Thoracic aorta (tissue), 2 donors: ENCODE data around the gene ACAP1. TPM values are rescaled to one million over a fixed set of nuclear protein-coding genes. Genes with fewer than 3 reads are reported as not detected.

Source experiments
- ATAC-seq: fragments of 150-250 bp; one replicate; pipeline ENCODE4 v1.8.0; 2017; ENCODE audit warnings: low read depth; ENCODE audit not compliant: insufficient number of reproducible peaks, low FRiP score
- DNase-seq: peaks from one replicate; pipeline ENCODE4 v3.0.0-alpha.2; 2020; ENCODE audit warnings: low spot score
- H3K27ac ChIP-seq, 2 donors: fragments of 200-600 bp; sonication (generic); 1 replicate in 1 of 2; 2 replicates in 1 of 2; pipeline ENCODE4 v1.5.1; 2016; ENCODE audit warnings: mild to moderate bottlenecking in 2 of 2, moderate library complexity in 2 of 2
- H3K27me3 ChIP-seq: fragments of 200-600 bp; sonication (generic); replicated peaks from 2 replicates; pipeline ENCODE4 v1.6.0; 2016; ENCODE audit warnings: mild to moderate bottlenecking; ENCODE audit not compliant: insufficient read depth
- H3K36me3 ChIP-seq: fragments of 200-600 bp; sonication (generic); one replicate; pipeline ENCODE4 v1.5.1; 2016
- H3K4me1 ChIP-seq, 2 donors: fragments of 200-600 bp; sonication (generic); 1 replicate in 1 of 2; 2 replicates in 1 of 2; pipeline versions ENCODE4 v1.5.1 to v1.6.0; 2016; ENCODE audit warnings: low read depth in 2 of 2, mild to moderate bottlenecking in 1 of 2; ENCODE audit not compliant: control insufficient read depth in 1 of 2
- H3K4me3 ChIP-seq: fragments of 200-600 bp; sonication (generic); 2 replicates; pipeline ENCODE4 v1.5.1; 2016; ENCODE audit warnings: mild to moderate bottlenecking
- H3K9me3 ChIP-seq: fragments of 200-600 bp; sonication (generic); 2 replicates; pipeline ENCODE4 v1.5.1; 2016
- total RNA-seq, 2 donors: library from RNA; depleted of rRNA; stranded (reverse); fragments of >200 nt; gene quantifications; one replicate each; pipeline versions ENCODE4 v1.1.0 to v1.2.3, GENCODE V29; 2016
- TF ChIP-seq, protein P1 (sequence below): fragments of 200-600 bp; sonication (generic); IDR thresholded peaks from one replicate; pipeline ENCODE4 v1.5.1; 2019; ENCODE audit warnings: antibody characterized with exemption

ACAP1 gene
- total RNA-seq, 2 donors from 2014 or later = 6.8 to 9.9 TPM

DNA sequence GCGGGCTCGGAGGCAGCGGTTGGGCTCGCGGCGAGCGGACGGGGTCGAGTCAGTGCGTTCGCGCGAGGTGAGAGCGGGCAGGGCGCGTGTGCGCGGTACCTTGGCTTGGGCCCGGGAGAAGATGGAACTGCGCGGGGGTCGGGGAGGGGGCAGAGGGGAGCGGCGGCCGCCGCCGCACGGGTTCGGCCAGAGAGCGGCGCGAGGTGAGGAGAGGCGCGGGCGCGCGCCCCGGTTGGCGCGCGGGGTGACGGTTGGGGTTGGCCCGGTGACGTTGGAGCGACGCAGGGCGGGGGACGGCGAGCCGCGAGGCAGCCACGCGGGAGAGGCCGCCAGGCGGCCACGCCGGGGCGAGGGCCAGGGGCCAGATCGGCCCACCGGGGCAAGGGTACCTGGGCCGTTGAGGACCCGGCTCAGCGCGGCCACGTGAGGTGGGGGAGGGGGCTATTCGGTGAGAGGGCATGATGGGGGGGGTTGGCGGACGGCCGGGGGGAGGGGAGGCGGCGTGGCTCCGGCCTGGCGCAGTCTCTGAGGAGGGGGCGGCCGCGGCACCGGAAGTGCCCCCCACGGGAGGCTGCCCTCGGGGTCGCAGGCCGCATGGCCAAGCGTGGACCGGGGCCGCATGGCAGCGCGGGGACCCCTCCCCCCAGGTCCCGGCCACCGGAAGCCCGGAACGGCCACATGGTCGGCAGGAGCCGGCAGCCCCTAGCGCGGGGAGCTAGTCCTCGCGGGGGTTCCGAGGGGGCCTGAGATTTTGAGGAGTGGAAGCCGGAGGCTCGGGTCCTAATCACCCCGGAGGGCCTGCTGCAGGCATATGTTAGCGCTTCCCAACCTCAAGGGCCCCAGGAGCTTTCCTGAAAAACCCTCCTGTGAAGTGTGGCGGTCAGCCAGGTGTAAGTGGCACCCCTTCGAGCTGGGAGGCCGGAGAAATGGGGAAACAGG, 28.4 kb upstream of the ACAP1 start:
- peaks cover 12 to 37% of the 10 kb centered on the region in 2 donors for H3K4me1 ChIP-seq
- ATAC-seq = no peak
- H3K4me3 ChIP-seq = peak overlapping the region; percentile 78
- no peaks in the 10 kb centered on the region for H3K9me3 ChIP-seq
- peak overlapping the region; percentile 97 to 98 for H3K27ac ChIP-seq
- peaks cover 34% of the 10 kb centered on the region for H3K36me3 ChIP-seq
- TF ChIP-seq, protein P1, sequence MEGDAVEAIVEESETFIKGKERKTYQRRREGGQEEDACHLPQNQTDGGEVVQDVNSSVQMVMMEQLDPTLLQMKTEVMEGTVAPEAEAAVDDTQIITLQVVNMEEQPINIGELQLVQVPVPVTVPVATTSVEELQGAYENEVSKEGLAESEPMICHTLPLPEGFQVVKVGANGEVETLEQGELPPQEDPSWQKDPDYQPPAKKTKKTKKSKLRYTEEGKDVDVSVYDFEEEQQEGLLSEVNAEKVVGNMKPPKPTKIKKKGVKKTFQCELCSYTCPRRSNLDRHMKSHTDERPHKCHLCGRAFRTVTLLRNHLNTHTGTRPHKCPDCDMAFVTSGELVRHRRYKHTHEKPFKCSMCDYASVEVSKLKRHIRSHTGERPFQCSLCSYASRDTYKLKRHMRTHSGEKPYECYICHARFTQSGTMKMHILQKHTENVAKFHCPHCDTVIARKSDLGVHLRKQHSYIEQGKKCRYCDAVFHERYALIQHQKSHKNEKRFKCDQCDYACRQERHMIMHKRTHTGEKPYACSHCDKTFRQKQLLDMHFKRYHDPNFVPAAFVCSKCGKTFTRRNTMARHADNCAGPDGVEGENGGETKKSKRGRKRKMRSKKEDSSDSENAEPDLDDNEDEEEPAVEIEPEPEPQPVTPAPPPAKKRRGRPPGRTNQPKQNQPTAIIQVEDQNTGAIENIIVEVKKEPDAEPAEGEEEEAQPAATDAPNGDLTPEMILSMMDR = peak; percentile 12
- H3K27me3 ChIP-seq = no peaks in the 10 kb centered on the region
- no peak for DNase-seq

DNA sequence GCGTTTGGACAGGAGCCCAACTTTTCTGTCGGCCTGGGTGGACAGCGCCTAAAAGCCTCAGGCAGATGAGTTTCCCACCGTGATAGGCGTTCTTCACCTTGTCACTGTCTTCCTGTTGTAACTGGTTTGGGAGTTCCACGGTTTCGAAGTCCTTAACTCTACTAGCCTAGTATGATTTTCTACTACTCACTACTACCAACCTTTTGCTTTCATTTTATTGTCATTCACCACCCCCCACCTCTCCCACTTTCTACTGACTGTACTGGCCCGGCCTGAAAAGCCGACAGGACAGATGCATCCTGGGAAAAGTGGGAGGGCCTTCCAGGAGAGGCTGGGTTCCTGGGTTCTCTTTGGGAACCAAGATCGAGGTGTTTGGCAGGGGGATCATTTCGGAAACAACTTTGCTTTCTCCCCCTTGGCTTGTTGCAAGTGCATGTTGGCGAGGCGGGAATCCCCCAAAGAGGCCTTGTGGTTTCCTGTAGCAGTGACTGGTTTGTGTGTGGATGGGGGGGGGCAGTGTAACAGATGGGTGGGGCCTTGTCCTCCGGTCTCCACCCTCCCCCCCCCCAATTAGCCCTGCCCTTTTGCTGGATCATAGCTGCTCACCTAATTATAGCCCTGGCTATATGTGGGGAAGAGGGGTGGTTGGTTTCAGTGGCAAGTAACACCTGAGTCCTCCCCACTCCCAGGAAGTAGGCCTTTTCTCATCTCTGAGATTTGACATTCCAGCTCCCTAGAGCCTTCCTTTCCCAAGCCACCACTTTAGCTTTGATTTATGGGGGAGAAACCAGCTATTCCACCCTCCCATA, 27.5 kb upstream of the ACAP1 start:
- peak overlapping the region; percentile 97 to 98 for H3K27ac ChIP-seq
- no peaks in the 10 kb centered on the region for H3K9me3 ChIP-seq
- TF ChIP-seq, protein P1 = no peak
- no peaks in the 10 kb centered on the region for H3K27me3 ChIP-seq
- no peak for DNase-seq
- peak; percentile 29 for ATAC-seq
- H3K36me3 ChIP-seq = peaks cover 43% of the 10 kb centered on the region
- peaks cover 17 to 46% of the 10 kb centered on the region in 2 donors for H3K4me1 ChIP-seq
- peak overlapping the region; percentile 78 for H3K4me3 ChIP-seq

DNA sequence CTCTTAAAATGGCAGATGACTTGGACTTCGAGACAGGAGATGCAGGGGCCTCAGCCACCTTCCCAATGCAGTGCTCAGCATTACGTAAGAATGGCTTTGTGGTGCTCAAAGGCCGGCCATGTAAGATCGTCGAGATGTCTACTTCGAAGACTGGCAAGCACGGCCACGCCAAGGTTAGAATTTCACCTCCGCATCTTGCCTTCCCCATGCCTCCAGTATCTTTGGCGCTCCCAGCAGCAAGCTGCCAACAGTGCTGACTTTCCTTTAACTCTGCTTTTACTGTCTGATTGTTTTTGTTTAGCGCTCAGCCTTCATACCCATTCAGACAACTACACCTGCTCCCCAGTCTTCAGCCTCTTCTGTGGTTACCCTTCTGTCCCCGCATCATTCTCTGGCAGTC, 26.7 kb upstream of the ACAP1 start:
- Histone ChIP-seq H3K36me3 (peaks cover 46% of the 10 kb centered on the region), H3K9me3 (no peaks in the 10 kb centered on the region), H3K27ac (peak overlapping the region in 1 of 2 donors; percentile 98), H3K4me3 (peak overlapping the region; percentile 78), H3K27me3 (no peaks in the 10 kb centered on the region), H3K4me1 (peaks cover 25 to 54% of the 10 kb centered on the region in 2 donors)
- TF ChIP-seq, protein P1 = no peak
- DNase-seq (no peak), ATAC-seq (no peak)

DNA sequence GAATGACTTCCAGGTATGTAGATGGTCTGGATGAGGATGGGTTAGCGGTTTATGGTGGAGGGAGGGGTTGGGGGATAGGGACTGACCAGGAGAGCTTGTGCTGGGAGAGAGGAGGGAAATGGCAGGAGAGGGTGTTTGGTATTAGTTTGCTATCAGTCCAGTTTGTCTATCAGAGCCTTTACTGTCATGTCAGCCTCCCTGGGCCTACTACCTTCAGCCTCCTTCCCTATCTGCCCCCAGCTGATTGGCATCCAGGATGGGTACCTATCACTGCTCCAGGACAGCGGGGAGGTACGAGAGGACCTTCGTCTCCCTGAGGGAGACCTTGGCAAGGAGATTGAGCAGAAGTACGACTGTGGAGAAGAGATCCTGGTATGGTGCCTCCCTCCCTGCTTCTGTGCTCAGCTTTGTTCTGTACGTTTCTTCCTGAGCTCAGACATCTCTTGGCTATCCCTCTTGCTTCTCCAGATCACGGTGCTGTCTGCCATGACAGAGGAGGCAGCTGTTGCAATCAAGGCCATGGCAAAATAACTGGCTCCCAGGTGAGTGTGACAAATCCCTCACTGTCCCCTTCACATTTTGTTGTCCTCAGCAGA, 25.1 kb upstream of the ACAP1 start:
- Histone ChIP-seq H3K9me3 (no peaks in the 10 kb centered on the region), H3K27me3 (no peaks in the 10 kb centered on the region), H3K4me3 (no peak overlapping the region), H3K4me1 (peaks cover 31 to 60% of the 10 kb centered on the region in 2 donors), H3K27ac (no peak overlapping the region), H3K36me3 (peaks cover 46% of the 10 kb centered on the region)
- DNase-seq = no peak
- TF ChIP-seq, protein P1 = no peak
- no peak for ATAC-seq
